Tibial nerve (tissue), 4 donors: ENCODE measurements around the gene ADAT2. TPM values are rescaled to one million over a fixed set of nuclear protein-coding genes. Genes with fewer than 3 reads are reported as not detected.

Source experiments
- DNase-seq, 2 donors: peaks; one replicate each; pipeline ENCODE4 v3.0.0-alpha.2; 2019; ENCODE audit warnings: low spot score in 2 of 2
- H3K27ac ChIP-seq, 4 donors: fragments of 200-600 bp; sonication (generic) in 3 of 4; one replicate each; pipeline ENCODE4 v1.5.1; 2017 to 2019; ENCODE audit warnings: mild to moderate bottlenecking in 1 of 4
- H3K27me3 ChIP-seq, 2 donors: fragments of 200-600 bp; sonication (generic) in 1 of 2; one replicate each; pipeline versions ENCODE4 v1.5.1 to v1.6.0; 2017 to 2019
- H3K36me3 ChIP-seq, 3 donors: fragments of 200-600 bp; sonication (generic); one replicate each; pipeline ENCODE4 v1.5.1; 2018 to 2019
- H3K4me1 ChIP-seq, 4 donors: fragments of 200-600 bp; sonication (generic) in 3 of 4; one replicate each; pipeline ENCODE4 v1.5.1; 2017 to 2019
- H3K4me3 ChIP-seq, 4 donors: fragments of 200-600 bp; sonication (generic) in 3 of 4; one replicate each; pipeline ENCODE4 v1.5.1; 2017 to 2019; ENCODE audit warnings: mild to moderate bottlenecking in 1 of 4, moderate library complexity in 1 of 4
- H3K9me3 ChIP-seq, 4 donors: fragments of 200-600 bp; sonication (generic) in 3 of 4; one replicate each; pipeline ENCODE4 v1.5.1; 2017 to 2019
- EP300 ChIP-seq, 2 donors: sonication (generic); formaldehyde crosslinking; IDR thresholded peaks; one replicate each; pipeline ENCODE4 v1.6.1; 2017; ENCODE audit warnings: antibody characterized with exemption in 2 of 2, mild to moderate bottlenecking in 1 of 2
- POLR2A ChIP-seq, 2 donors: fragments of 450-650 bp; IDR thresholded peaks; one replicate each; pipeline ENCODE4 v1.6.1; 2017; ENCODE audit warnings: antibody characterized with exemption in 2 of 2, mild to moderate bottlenecking in 2 of 2, moderate library complexity in 2 of 2
- WGBS, 2 donors: methylation state at CpG; one replicate each; pipeline ENCODE4 v1.1.5; 2018; 5-methylcytosine and 5-hydroxymethylcytosine counted together
- total RNA-seq, 4 donors: library from RNA; depleted of rRNA; stranded (reverse); fragments of >200 nt; gene quantifications; one replicate each; pipeline ENCODE4 v1.1.0, GENCODE V29; 2016
- TF ChIP-seq, protein P1 (sequence below), 5 experiments: fragments of 200-600 bp in 3 of 5; fragments of 450-650 bp in 2 of 5; sonication (generic) in 3 of 5; IDR thresholded peaks; one replicate each; pipeline ENCODE4 v1.5.1; 2016 to 2019; ENCODE audit warnings: antibody characterized with exemption in 5 of 5, mild to moderate bottlenecking in 3 of 5, moderate library complexity in 2 of 5

The ADAT2 gene
- total RNA-seq, 4 donors from 2014 or later: 4.1 to 12.0 (median 6.9) TPM

- Histone ChIP-seq H3K9me3 (no peaks in the 10 kb centered on the region), H3K4me1 (no peaks in the 10 kb centered on the region), H3K27me3 (no peaks in the 10 kb centered on the region), H3K4me3 (no peak overlapping the region), H3K27ac (no peak overlapping the region), H3K36me3 (peaks cover 0 to 15% (median 0%) of the 10 kb centered on the region in 3 donors)
- TF ChIP-seq POLR2A (IDR thresholded peaks at IDR 0.05): no peak
- TF ChIP-seq, protein P1, sequence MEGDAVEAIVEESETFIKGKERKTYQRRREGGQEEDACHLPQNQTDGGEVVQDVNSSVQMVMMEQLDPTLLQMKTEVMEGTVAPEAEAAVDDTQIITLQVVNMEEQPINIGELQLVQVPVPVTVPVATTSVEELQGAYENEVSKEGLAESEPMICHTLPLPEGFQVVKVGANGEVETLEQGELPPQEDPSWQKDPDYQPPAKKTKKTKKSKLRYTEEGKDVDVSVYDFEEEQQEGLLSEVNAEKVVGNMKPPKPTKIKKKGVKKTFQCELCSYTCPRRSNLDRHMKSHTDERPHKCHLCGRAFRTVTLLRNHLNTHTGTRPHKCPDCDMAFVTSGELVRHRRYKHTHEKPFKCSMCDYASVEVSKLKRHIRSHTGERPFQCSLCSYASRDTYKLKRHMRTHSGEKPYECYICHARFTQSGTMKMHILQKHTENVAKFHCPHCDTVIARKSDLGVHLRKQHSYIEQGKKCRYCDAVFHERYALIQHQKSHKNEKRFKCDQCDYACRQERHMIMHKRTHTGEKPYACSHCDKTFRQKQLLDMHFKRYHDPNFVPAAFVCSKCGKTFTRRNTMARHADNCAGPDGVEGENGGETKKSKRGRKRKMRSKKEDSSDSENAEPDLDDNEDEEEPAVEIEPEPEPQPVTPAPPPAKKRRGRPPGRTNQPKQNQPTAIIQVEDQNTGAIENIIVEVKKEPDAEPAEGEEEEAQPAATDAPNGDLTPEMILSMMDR (IDR thresholded peaks at IDR 0.05): peak; percentile 78 to 94 (median 86)
- no peak for TF ChIP-seq EP300 (IDR thresholded peaks at IDR 0.05)
- WGBS, 2 donors: 13 to 20% methylated on average over 4 of the region's 4 CpGs
- peak; percentile 19 to 66 for DNase-seq
These were observed 23.2 kb downstream of the ADAT2 start for GRCh38 chr6:143427109-143427817.

DNA sequence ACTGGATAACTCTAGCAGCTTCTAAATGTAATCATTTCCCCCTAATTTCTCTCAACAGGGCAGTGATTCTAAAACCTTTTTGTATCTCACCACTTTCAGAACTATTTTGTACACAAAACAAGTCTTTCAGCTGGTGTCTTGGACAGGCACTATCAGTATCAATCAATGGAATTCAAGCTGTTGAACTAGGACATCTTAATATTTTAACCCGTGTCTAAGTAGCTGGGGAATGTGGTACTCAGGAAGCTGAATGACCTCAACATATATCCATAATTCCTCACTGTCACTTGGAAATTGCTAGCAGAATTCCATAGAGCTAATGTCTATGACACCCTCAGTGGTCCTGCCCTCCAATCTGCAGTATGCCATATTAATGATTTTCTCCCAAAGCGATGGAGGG is 24.5 kb downstream of the ADAT2 start:
- no peak overlapping the region for H3K27ac ChIP-seq
- no peaks in the 10 kb centered on the region for H3K4me1 ChIP-seq
- H3K4me3 ChIP-seq: no peak overlapping the region
- no peaks in the 10 kb centered on the region for H3K9me3 ChIP-seq
- no peak for DNase-seq
- 54 to 67% methylated on average over 2 of the region's 2 CpGs for WGBS, 2 donors
- no peaks in the 10 kb centered on the region for H3K27me3 ChIP-seq
- TF ChIP-seq EP300 (IDR thresholded peaks at IDR 0.05) (no peak), POLR2A (IDR thresholded peaks at IDR 0.05) (no peak)
- TF ChIP-seq, protein P1 (IDR thresholded peaks at IDR 0.05): no peak
- H3K36me3 ChIP-seq: peaks cover 0 to 11% (median 0%) of the 10 kb centered on the region in 3 donors

GRCh38 chr6:143419526-143419925 is 31.0 kb downstream of the ADAT2 start:
- no peak overlapping the region for H3K27ac ChIP-seq
- DNase-seq: no peak
- no peaks in the 10 kb centered on the region for H3K4me1 ChIP-seq
- TF ChIP-seq POLR2A (IDR thresholded peaks at IDR 0.05) (no peak), EP300 (IDR thresholded peaks at IDR 0.05) (no peak)
- TF ChIP-seq, protein P1 (IDR thresholded peaks at IDR 0.05): no peak
- 60 to 79% methylated on average over 6 of the region's 6 CpGs for WGBS, 2 donors
- H3K9me3 ChIP-seq: no peaks in the 10 kb centered on the region
- H3K4me3 ChIP-seq: no peak overlapping the region
- H3K36me3 ChIP-seq: peaks cover 0 to 4% (median 0%) of the 10 kb centered on the region in 3 donors
- H3K27me3 ChIP-seq: no peaks in the 10 kb centered on the region

DNA sequence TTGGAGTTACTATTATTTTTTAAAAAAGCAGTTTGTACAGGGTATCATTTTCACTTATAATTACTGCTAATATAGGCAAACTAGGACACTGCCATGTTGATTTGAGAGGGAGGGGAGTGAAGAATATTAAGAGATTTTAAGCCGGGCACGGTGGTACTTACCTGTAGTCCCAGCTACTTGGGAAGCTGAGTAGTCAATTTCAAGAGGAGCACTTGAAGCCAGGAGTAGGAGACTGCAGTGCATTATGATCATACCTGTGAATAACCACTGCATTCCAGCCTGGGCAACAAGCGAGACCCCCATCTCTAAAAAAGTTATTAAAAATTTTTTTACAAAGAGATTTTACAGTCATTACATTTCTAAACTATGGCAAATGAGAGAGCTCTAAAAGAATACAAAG is 35.7 kb downstream of the ADAT2 start:
- TF ChIP-seq EP300 (IDR thresholded peaks at IDR 0.05): no peak
- TF ChIP-seq POLR2A (IDR thresholded peaks at IDR 0.05): no peak
- TF ChIP-seq, protein P1 (IDR thresholded peaks at IDR 0.05): no peak

DNA sequence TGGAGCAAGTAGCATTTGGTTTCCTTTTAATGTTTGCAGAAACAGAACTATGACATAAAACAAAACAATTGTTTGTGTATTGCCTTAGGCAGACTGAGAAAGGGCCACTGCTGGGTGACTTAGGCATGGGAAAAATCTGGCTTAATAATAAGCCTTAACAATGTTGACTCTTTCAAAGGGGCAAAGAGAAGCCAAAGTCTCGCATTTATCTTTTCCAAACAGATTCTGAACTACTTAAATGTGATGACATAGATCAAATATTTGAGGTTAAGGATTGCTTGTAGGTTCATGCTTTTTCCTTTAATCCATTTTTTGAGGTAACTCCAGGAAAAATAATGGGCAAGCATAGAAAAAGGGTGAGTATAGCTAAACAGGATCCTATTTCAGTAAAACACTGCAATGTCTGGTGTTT is 39.6 kb downstream of the ADAT2 start:
- Histone ChIP-seq H3K4me1 (no peaks in the 10 kb centered on the region), H3K9me3 (no peaks in the 10 kb centered on the region), H3K4me3 (no peak overlapping the region), H3K27me3 (no peaks in the 10 kb centered on the region), H3K27ac (no peak overlapping the region), H3K36me3 (no peaks in the 10 kb centered on the region)
- no peak for TF ChIP-seq EP300 (IDR thresholded peaks at IDR 0.05)
- TF ChIP-seq POLR2A (IDR thresholded peaks at IDR 0.05): no peak
- TF ChIP-seq, protein P1 (IDR thresholded peaks at IDR 0.05): no peak
- 23 to 28% methylated on average over 1 of the region's 1 CpG for WGBS, 2 donors
- DNase-seq: no peak

More for the DNA sequence above, 35.7 kb downstream of the ADAT2 start:
- Histone ChIP-seq H3K27me3 (no peaks in the 10 kb centered on the region), H3K4me3 (no peak overlapping the region), H3K36me3 (no peaks in the 10 kb centered on the region), H3K4me1 (no peaks in the 10 kb centered on the region), H3K9me3 (no peaks in the 10 kb centered on the region), H3K27ac (no peak overlapping the region)
- no peak for DNase-seq
- WGBS, 2 donors: 93 to 96% methylated on average over 3 of the region's 3 CpGs
